Peyer's patch (tissue), 4 donors: ENCODE results near the gene SEMA6B. TPM values are rescaled to one million over a fixed set of nuclear protein-coding genes. Genes with fewer than 3 reads are reported as not detected.

Experiments used
- DNase-seq, 3 donors: peaks; one replicate each; pipeline ENCODE4 v3.0.0-alpha.2; 2017 to 2019
- H3K27ac ChIP-seq, 4 donors: fragments of 200-600 bp; sonication (generic); one replicate each; pipeline ENCODE4 v1.5.1; 2016 to 2019
- H3K27me3 ChIP-seq, 2 donors: fragments of 200-600 bp; sonication (generic); one replicate each; pipeline ENCODE4 v1.5.1; 2019
- H3K36me3 ChIP-seq, 3 donors: fragments of 200-600 bp; sonication (generic); one replicate each; pipeline ENCODE4 v1.5.1; 2016 to 2019
- H3K4me1 ChIP-seq, 4 donors: fragments of 200-600 bp; sonication (generic); one replicate each; pipeline ENCODE4 v1.5.1; 2016 to 2019
- H3K4me3 ChIP-seq, 4 donors: fragments of 200-600 bp; sonication (generic); 1 replicate in 3 of 4; 2 replicates in 1 of 4; pipeline ENCODE4 v1.5.1; 2016 to 2019; ENCODE audit warnings: mild to moderate bottlenecking in 1 of 4
- H3K9me3 ChIP-seq, 4 donors: fragments of 200-600 bp; sonication (generic); one replicate each; pipeline ENCODE4 v1.5.1; 2016 to 2019; ENCODE audit warnings: mild to moderate bottlenecking in 1 of 4
- POLR2A ChIP-seq, 2 donors: fragments of 450-650 bp; IDR thresholded peaks; one replicate each; pipeline ENCODE4 v1.5.1; 2017; ENCODE audit warnings: antibody characterized with exemption in 2 of 2, mild to moderate bottlenecking in 2 of 2, moderate library complexity in 2 of 2
- total RNA-seq, 4 donors: library from RNA; depleted of rRNA; stranded (reverse); fragments of >200 nt; gene quantifications; one replicate each; pipeline ENCODE4 v1.1.0, GENCODE V29; 2016
- TF ChIP-seq, protein P1 (sequence below), 6 experiments: fragments of 450-650 bp in 4 of 6; fragments of 200-600 bp in 2 of 6; sonication (generic) in 1 of 6; IDR thresholded peaks; one replicate each; pipeline ENCODE4 v1.5.1; 2017 to 2019; ENCODE audit warnings: antibody characterized with exemption in 6 of 6, mild to moderate bottlenecking in 3 of 6, moderate library complexity in 1 of 6

The SEMA6B gene
- total RNA-seq, 4 donors from 2014 or later: 1.2 to 9.9 (median 3.2) TPM

GRCh38 chr19:4499855-4500254 is 59.6 kb downstream of the SEMA6B start:
- TF ChIP-seq POLR2A (IDR thresholded peaks at IDR 0.05): no peak
- TF ChIP-seq, protein P1, sequence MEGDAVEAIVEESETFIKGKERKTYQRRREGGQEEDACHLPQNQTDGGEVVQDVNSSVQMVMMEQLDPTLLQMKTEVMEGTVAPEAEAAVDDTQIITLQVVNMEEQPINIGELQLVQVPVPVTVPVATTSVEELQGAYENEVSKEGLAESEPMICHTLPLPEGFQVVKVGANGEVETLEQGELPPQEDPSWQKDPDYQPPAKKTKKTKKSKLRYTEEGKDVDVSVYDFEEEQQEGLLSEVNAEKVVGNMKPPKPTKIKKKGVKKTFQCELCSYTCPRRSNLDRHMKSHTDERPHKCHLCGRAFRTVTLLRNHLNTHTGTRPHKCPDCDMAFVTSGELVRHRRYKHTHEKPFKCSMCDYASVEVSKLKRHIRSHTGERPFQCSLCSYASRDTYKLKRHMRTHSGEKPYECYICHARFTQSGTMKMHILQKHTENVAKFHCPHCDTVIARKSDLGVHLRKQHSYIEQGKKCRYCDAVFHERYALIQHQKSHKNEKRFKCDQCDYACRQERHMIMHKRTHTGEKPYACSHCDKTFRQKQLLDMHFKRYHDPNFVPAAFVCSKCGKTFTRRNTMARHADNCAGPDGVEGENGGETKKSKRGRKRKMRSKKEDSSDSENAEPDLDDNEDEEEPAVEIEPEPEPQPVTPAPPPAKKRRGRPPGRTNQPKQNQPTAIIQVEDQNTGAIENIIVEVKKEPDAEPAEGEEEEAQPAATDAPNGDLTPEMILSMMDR (IDR thresholded peaks at IDR 0.05): no peak
- no peak overlapping the region for H3K27ac ChIP-seq
- H3K9me3 ChIP-seq: no peaks in the 10 kb centered on the region
- peaks cover 0 to 74% (median 0%) of the 10 kb centered on the region in 3 donors for H3K36me3 ChIP-seq
- DNase-seq: no peak
- H3K27me3 ChIP-seq: no peaks in the 10 kb centered on the region
- H3K4me1 ChIP-seq: no peaks in the 10 kb centered on the region
- no peak overlapping the region for H3K4me3 ChIP-seq

DNA sequence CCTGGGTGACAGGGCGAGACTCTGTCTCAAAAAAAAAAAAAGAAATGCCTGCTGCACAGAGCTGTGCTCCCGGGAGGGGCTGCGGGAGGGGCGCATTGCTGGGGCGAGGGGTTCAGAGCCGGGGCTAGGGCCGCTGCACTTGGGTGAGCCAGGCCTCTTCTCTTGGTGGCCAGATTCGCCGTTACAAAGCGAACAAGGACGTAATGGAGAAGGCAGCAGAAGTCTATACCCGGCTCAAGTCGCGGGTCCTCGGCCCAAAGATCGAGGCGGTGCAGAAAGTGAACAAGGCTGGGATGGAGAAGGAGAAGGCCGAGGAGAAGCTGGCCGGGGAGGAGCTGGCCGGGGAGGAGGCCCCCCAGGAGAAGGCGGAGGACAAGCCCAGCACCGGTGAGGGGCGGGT is 60.2 kb downstream of the SEMA6B start:
- TF ChIP-seq POLR2A (IDR thresholded peaks at IDR 0.05): no peak
- TF ChIP-seq, protein P1 (IDR thresholded peaks at IDR 0.05): no peak
- no peak for DNase-seq
- H3K36me3 ChIP-seq: peaks cover 0 to 77% (median 0%) of the 10 kb centered on the region in 3 donors
- no peaks in the 10 kb centered on the region for H3K4me1 ChIP-seq
- H3K27ac ChIP-seq: no peak overlapping the region
- no peaks in the 10 kb centered on the region for H3K9me3 ChIP-seq
- H3K27me3 ChIP-seq: no peaks in the 10 kb centered on the region
- H3K4me3 ChIP-seq: no peak overlapping the region

DNA sequence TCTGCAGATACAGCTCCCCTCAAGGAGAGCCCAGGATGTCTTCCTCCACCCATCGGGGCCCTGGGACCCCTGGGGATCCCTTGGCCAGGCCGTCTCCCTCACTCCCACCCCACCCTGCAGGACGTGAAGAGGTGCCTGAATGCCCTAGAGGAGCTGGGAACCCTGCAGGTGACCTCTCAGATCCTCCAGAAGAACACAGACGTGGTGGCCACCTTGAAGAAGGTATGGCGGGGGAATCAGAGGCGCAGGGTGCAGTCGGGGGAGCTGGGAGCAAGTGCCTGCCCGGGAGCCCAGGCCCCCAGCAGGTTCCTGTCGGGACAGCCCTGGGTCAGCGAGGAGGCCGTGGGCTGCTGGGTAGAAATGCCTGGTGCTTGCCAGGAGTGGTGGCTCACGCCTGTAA is 60.8 kb downstream of the SEMA6B start:
- DNase-seq: no peak
- Histone ChIP-seq H3K4me1 (no peaks in the 10 kb centered on the region), H3K36me3 (peaks cover 0 to 79% (median 0%) of the 10 kb centered on the region in 3 donors), H3K27ac (no peak overlapping the region), H3K9me3 (no peaks in the 10 kb centered on the region), H3K4me3 (no peak overlapping the region), H3K27me3 (no peaks in the 10 kb centered on the region)
- TF ChIP-seq, protein P1 (IDR thresholded peaks at IDR 0.05): no peak
- no peak for TF ChIP-seq POLR2A (IDR thresholded peaks at IDR 0.05)

DNA sequence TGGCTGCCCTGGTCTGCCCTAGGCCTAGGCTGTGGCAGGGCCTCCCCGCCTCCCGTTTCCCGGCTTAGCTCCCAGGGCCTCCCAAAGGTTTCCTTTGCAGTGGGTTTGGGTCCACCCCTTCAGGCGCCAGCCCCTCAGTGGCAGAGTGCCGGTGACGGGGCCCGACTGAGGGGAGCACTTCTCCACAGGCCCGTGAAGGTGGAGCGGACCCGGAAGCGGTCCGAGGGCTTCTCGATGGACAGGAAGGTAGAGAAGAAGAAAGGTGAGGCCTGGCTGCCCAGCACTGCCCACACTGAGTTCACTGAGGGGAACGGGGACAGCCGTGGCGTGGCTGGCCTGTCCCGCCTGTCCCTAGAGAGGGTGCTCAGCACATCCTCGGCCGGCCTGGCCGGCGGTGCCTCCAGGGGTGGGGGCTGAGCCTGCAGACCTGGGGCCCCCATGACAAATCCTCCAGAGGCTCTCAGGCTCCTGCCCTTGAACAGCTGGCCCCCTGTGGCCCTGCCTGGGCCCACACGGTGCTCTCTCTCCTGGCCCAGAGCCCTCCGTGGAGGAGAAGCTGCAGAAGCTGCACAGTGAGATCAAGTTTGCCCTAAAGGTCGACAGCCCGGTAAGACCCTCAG is 61.6 kb downstream of the SEMA6B start:
- H3K36me3 ChIP-seq: peaks cover 0 to 83% (median 0%) of the 10 kb centered on the region in 3 donors
- DNase-seq: no peak
- no peak overlapping the region for H3K4me3 ChIP-seq
- no peaks in the 10 kb centered on the region for H3K9me3 ChIP-seq
- no peaks in the 10 kb centered on the region for H3K27me3 ChIP-seq
- no peak for TF ChIP-seq POLR2A (IDR thresholded peaks at IDR 0.05)
- TF ChIP-seq, protein P1 (IDR thresholded peaks at IDR 0.05): no peak
- no peaks in the 10 kb centered on the region for H3K4me1 ChIP-seq
- H3K27ac ChIP-seq: no peak overlapping the region

GRCh38 chr19:4496304-4496703 is 63.2 kb downstream of the SEMA6B start:
- no peaks in the 10 kb centered on the region for H3K4me1 ChIP-seq
- DNase-seq: no peak
- TF ChIP-seq, protein P1 (IDR thresholded peaks at IDR 0.05): no peak
- no peak for TF ChIP-seq POLR2A (IDR thresholded peaks at IDR 0.05)
- H3K36me3 ChIP-seq: peaks cover 0 to 77% (median 0%) of the 10 kb centered on the region in 3 donors
- no peak overlapping the region for H3K4me3 ChIP-seq
- no peak overlapping the region for H3K27ac ChIP-seq
- no peaks in the 10 kb centered on the region for H3K9me3 ChIP-seq
- no peaks in the 10 kb centered on the region for H3K27me3 ChIP-seq
